Germinal center (tissue), 1 donor: ENCODE data around the gene GMNN.
"Not testable (repeated sequence)": the region's sequence is repeated elsewhere in the genome, so short reads cannot be mapped to it uniquely, and the experiment has no call there.

Source experiments
- DNase-seq: peaks from one replicate; pipeline ENCODE4 v3.0.0; 2012; ENCODE audit warnings: mixed read lengths, low spot score

The GMNN gene

GRCh38 chr6:24774696-24775519 is at the start of gene GMNN:
GMNN (plus strand) TSS chr6:24774937; CDS start chr6:24777247, 2,310 bp downstream.
- DNase-seq: peak; percentile 97

- DNase-seq: not testable (repeated sequence)
Measured at GRCh38 chr6:24730653-24731052, 44.1 kb upstream of the GMNN start.

GRCh38 chr6:24731456-24732134 is 43.1 kb upstream of the GMNN start:
- not testable (repeated sequence) for DNase-seq

GRCh38 chr6:24734166-24734565 is 40.6 kb upstream of the GMNN start:
- DNase-seq: no peak

GRCh38 chr6:24734710-24735109 is 40.0 kb upstream of the GMNN start:
- DNase-seq: not testable (repeated sequence)

GRCh38 chr6:24738741-24739140 is 36.0 kb upstream of the GMNN start:
- DNase-seq: no peak

DNA sequence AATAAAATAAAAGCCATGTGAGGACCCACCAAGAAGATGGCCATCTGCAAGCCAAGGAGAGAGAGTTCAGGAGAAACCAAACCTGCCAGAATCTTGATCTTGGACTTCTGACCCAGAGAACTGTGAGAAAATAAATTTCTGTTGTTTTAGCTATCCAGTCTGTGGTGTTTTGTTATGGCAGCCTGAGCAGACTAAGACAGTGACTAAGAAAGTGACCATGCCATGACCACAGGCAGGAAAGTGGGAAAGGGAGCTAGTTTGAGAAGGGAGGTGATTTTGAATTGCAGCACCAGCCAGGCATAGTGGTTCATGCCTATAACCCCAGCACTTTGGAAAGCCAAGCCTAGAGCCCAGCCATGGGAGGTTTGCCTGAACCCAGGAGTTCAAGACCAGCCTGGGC is 33.9 kb upstream of the GMNN start:
- no peak for DNase-seq

DNA sequence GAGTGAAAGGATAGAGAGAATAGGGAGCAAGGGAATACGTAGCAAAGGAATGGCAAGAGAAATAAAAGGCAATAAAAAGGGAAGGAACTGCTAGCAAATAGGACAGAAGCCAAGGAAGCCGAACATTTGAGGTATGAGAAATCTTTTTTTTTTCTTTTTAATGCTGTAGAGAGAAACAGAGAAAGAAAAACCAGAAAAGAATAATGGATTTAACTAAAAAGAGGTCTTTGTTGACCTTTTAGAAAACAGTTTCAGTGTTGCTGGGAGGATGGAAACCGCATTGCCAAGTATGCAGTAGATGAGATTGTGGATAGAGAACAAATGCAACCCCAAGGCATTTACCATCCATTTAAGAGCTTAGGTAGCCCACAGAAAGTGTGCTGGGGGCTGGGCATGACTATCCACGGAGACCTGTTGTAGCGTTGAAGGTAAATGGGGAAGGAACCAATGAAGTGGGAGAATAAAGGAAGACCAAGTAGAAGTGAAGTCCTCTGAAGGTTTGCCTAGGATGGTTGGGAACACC is 32.5 kb upstream of the GMNN start:
- DNase-seq: no peak

GRCh38 chr6:24743265-24743943 is 31.3 kb upstream of the GMNN start:
- DNase-seq: peak; percentile 7

DNA sequence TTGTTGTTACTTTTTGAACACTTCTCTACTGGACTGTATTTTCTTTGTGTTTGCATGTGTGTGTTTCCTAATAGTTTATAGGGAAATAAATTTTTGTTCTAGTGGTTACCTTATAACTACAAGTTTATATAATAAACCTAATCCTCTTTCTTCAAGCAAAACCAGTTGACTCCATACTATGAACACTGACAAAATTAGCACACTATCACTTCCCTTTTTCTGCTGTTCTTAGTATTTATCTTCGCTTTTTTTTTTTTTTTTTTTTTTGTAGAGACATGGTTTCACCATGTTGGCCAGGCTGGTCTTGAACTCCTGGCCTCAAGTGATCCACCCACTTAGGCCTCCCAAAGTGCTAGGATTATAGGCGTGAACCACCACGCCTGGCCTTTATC is 30.8 kb upstream of the GMNN start:
- DNase-seq: peak; percentile 60

DNA sequence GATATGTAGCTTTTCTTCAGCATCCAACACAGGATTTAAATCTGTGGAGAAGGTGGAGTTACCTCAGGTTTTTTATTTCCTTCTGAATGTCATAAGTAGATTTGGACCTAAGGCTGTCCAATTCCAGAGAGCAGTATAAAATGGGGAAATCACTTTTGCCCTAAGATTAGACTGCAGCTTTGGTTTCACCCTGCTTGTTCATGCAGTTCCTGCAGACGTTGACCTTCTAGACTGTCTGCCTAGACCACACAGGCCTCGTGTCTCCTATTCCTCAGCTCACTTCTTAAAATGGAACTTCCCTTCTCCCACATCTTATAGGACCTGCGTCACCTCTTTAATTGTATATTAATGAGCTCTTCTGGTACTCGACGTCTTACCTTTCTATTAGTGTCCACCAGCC is 29.8 kb upstream of the GMNN start:
- no peak for DNase-seq

DNA sequence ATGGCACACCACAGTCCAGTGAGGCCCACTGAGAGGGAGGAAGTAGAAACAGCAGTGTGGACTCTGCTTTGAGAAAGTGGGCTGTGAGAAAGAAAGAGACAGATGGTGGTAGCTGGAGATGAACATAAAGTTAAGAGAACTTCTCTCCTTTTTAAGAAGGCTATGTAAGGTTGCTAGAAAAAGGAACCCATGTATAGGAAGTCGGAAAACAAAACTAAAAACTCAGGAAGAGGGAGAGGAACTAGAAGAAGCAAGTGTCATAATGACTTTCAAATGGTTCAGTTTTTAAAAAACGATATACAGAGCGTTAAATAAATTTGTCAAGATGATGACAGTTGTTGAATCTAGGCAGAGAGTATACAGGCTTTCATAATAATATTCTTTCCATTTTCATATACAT is 25.4 kb upstream of the GMNN start:
- DNase-seq: no peak

DNA sequence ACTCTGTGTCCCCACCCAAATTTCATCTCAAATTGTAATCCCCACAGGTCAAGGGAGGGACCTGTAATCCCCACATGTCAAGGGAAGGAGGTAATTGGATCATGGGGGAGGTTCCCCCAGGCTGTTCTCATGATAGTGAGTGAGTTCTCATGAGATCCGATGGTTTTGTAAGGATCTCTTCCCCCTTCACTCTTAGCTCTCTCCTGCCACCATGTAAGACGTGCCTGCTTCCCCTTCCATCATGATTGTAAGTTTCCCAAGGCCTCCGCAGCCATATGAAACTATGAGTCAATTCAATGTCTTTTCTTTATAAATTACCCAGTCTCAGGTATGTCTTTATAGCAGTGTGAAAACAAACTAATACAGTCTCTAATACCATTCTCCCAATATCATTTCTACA is 23.9 kb upstream of the GMNN start:
- not testable (repeated sequence) for DNase-seq

DNA sequence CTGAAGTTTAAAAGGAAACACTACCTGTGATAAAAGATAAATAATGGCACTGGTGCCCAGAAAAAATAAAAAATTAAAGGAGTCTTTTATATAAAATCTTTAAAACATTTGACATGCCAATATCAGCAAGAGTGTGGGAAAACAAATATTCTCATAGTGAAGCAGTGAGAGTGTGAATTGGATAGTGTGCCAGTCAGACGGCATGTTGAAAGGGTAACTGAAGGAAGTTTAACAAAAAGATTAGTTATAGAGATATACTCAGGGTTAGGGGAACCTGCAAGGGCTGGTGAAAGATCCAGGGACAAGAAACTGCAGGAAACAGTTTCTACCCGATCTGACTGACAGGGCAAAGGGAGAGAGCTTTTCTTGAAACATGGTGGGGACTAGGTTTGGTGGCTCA is 22.2 kb upstream of the GMNN start:
- no peak for DNase-seq

DNA sequence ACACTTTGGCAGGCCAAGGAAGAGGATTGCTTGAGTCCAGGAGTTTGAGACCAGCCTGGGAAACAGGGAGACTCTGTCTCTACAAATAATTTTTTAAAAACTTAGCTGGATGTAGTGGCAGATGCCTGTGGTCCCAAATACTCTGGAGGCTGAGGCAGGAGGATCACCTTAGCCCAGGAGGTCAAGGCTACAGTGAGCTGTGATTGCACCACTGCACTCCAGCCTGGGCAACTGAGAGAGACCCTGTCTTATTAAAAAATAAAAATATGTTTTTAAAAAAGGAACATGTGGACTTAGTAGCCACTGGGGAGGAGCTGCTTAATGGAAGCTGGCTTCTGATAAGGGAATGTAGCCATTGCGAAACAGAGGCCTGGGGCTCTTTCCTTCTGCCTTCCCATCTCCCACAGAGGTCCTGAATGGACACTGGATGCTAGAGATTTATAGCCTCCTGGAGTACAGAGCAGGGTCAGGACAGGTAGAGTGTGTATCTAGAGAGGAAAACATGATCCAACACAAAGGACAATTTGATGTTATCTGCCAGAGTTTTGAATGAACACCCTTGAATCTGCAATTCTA is 21.7 kb upstream of the GMNN start:
- no peak for DNase-seq

- DNase-seq: no peak
Measured at GRCh38 chr6:24753545-24753944, 21.2 kb upstream of the GMNN start.

- DNase-seq: not testable (repeated sequence)
Measured at GRCh38 chr6:24754378-24754777, 20.4 kb upstream of the GMNN start.

DNA sequence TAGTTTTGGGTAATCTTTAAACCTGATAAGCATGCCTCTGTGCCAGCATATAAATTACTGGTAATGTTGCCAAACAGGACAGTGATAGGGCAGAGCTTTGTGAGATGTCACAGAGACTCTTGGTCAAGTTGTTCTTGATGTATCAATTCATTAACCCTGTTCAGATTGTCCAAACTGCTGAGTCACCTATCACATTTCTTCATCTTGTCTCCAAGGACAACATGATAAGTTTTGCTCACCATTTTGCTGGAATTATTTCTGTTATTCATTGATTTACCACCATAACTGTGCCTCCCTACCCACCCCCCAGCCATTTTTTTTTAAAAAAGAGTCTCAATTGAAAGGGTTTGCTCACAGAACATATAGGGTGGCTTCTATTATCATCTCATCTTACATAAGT is 19.5 kb upstream of the GMNN start:
- no peak for DNase-seq

DNA sequence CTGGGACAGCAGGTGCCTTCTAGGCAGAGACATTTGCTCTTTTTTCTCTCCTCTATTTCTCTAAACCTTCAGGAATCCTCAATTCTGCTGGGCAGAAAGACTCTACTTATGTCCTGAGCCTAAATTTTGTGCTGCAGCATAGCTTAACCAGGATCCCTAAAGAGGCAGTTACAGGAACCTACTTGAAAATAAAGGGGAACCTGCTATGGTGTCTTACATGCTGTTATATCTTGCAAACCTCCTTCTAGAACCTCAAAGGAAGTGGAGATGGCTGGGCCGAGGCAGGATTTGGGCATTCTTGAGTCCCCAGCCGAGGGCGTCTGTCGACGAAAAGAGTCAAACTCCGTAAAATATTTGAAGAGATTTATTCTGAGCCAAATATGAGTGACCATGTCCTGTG is 17.1 kb upstream of the GMNN start:
- DNase-seq: no peak

GRCh38 chr6:24759718-24760117 is 15.0 kb upstream of the GMNN start:
- DNase-seq: no peak

GRCh38 chr6:24760210-24760609 is 14.5 kb upstream of the GMNN start:
- no peak for DNase-seq

GRCh38 chr6:24761193-24761835 is 13.4 kb upstream of the GMNN start:
- no peak for DNase-seq
